HG03439 (cell line): ENCODE measurements around the gene DDX23.
A peak's percentile ranks its signal among the peaks of the same experiment; 100 is the strongest.

Source experiments
- ATAC-seq: cut with Tn5 transposase; IDR thresholded peaks from one replicate; pipeline ENCODE4 v1.9.1; 2021; ENCODE audit warnings: mild to moderate bottlenecking, moderate library complexity; ENCODE audit not compliant: unreplicated experiment

DDX23 gene

DNA sequence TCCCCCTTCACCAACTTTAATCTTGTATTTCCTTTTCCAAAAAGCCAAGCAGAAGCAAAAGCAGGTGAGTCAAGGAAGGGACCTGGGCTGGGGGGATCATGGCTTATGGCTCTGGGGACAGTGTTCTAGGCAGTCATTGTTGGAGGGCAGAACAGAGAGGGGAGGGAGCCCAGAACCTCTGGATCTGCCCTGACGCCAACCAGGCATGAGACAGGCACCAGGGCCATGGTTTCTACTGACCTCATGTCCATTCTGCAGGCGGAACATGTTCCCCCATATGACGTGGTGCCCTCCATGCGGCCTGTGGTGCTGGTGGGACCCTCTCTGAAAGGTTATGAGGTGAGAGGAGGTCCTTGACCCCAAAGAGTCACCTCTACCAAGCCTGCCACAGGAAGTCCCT lies 27.1 kb downstream of the DDX23 start:
- ATAC-seq, result no peak

DNA sequence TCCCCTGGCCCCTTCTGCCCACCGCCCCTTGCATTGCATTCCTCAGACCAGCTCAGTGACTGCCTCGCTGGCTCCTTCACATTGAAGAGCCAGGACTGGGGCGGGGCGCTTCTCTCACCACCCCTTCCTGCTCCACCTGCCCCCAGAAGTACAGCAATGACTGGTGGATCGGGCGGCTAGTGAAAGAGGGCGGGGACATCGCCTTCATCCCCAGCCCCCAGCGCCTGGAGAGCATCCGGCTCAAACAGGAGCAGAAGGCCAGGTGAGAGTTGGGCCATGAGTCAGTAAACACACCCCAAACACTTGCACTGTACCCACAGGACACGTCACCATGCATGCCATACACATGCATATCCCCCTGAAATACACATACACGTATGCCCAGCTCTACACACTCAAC lies 27.9 kb downstream of the DDX23 start:
- no peak for ATAC-seq

DNA sequence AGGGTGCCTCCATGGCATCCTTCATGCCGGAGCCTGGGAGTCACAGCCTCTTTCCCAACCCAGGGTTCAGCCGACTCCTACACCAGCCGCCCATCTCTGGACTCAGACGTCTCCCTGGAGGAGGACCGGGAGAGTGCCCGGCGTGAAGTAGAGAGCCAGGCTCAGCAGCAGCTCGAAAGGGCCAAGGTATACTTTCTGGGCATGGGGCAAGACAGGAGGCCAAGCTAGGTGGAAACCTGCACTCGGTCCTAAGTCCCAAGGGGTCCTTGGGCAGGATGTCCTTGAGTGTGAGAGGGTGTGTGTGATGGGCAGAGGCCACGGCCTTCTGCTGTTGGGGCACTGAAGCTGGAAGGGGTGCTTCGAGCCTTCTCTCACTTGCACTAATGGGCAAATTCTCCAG lies 28.7 kb downstream of the DDX23 start:
- ATAC-seq, result no peak

DNA sequence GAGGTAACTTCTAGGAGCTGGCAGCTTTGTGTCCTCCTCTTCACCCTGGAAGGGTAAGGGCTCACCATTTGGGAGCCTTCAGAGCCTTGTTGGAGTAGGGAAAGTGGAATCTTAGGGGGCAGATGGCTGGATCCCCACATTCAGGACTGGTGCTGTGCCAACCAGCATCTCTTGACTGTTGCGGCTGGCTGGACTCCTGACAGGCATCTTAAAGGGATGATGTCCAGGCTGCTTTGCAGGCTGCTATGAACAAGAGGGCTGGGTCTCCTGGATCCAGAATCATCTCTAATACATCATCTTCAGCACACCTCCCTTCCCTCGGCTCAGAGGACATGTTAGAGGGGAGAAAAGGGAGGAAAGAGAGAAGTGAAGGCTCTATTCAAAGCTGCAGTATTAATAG lies 29.3 kb downstream of the DDX23 start:
- no peak for ATAC-seq

DNA sequence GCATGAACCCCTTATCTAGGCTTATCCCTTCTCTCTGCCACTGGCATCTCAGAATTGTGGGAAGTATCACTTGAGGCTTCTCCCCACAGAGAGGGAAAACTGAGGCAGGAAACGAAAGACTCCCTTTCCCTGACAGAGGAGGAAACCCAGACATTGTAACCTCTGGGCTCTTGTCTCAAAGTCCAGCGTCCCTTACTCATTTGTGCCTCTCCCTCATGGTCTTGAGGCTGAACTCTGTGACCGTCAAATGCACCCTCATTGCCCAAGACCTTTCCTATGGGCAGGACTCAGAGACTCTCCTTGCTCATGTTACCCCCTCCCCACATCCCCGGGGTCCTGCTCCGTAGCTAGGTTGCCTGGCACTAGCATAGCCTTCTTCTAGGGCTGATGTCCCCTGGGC lies 29.8 kb downstream of the DDX23 start:
- ATAC-seq, result no peak

DNA sequence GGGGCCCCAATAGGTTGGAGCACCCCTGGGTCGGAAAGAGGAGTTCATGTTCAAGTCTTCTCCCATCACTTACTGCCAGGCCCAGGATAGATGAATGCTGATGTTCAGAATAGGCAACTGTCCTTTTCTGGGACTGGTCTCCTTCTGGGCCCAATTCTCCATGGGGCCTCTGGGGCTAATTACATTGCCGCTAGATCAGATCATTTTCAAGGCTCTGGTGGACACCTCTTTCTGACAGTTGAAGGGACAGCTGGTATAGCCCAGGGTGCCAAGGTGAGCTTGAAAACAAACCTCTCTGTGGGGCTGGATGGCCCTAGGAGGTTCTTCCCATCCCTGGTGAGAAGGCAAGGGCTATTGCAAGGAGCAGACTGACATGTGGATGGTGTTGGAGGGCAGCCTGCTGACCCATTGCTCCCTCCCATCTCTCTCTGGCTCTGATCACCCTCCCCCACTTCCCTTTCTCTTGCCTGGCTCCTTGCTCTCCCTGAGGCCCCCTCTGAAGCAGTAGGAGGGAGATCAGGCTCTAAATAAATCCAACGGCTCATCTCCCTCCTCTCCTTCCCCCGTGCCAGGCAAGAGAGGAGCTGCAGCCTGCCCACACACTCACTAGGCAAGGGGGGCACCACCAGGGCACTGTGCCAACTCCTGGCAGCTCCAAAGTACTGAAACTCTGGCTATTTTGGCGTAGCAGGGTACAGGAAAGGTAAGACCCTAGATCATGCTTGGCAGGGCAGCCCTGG lies 31.8 kb downstream of the DDX23 start:
- no peak for ATAC-seq

DNA sequence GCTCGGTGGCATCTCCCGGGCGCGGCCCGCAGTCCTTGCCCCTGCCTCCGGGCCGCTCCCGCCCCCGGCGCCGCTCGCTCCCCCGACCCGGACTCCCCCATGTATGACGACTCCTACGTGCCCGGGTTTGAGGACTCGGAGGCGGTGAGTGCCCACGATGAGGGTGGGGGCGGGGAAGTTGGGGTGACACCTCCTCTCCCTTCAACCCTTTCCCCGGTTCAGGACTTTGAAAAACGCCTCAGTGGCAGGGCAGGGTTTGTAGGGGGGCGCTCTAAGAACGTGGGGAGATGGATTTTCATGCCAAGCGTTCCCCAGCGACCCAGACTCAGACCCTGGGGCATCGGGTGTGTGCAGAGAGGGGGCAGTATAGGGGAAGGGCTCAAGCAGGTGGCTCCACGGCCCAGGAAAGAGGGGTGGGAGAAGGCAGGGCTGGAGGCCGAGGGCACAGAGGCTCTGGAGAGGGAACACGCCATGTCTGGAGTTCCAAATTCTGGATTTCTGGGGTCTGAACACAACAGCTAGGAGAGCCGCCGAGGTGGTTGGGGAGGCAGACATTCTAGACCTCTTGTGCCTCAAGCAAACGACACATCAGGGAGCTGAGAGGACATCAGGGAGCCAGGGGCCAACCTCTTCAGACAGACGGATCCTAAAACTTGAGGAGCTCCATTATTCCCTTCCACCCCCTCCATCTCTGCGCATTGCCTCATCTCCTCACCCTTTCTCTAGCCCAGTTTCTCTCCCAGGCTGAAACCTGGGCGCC lies 33.0 kb downstream of the DDX23 start:
- no peak for ATAC-seq

DNA sequence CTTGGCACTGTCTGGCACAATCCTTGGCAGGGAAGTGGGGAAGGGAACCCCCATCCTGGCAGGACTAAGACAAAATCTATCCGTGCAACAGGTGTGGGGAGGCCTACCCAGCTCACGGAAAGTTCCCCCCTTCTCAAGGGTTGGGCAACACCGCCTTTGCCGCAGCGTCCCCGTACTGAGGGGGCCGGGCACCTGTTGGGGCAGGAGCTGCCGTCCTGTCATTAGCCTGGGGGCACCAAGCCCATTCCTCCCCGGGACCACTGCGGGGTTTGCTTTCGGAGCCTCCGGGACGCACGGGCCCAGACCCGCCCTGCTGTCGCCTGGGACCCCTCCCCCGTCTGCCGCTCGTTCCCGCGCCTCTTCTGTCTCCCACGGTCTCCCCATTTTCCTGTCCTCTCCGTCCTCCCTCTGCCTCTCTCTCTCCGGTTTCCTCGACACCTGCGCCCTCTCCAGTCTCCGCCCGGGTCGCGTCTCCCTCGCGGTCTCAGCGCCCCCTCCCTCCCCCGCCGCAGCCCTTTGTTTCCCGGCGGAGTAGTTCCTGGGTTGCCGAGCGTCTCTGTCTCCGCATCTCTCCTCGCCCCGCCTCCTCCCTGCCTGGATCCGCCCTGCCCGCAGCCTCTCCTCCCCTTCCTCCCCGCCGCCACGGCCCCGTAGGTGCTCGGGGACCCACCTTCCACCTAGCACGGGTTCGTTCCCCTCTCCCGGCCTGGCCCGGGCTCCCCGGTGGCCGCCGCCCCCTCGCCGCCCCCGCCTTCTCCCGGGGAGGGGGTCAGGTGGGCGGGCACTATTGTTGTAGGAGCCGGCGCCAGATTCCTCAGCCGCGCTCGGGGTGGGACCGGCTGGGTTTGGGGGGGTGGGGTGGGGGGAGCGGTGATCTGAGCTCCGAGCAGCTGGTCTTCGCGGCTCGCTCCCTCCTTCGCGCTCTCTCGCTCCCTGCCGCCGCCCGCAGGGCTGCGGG lies 33.8 kb downstream of the DDX23 start, which contains the start of gene CACNB3:
Gene CACNB3, plus strand, starts transcription at position 624 of the 958 bp plus-strand sequence. CDS start 434 bp downstream, outside the sequence.
- ATAC-seq, result no peak

DNA sequence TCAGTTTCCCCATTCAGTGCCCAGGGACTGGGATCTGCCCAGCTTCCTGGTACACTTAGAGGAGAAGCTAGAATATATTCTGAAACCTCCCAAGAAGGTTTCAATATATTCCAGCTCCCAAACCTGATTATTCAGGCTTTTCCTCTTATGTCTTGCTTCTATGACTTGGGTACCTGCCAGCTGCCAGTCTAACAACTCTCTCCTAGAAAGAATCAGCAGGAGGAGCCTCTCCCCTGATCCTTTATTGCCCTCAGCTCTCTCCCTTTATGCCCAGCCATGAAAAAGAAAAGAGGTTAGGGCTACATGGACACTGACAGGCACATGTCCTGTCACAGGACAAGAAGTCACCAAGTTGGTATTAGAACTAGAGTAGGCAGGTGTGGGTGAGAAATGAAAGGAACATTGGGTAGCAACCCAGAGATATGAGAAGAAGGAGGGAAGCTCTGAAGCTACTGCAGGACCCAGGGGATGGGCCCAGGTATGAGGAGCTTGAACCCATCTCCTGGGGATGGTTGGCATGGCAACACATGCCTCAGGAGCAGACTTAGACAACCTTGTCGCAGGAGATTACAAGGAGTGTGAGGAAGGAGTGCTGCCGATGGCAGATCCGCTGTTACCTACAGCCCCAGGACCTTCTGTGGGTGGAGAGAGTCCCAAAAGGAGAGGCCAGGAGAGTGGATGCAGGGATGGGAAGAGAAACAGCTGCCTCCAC lies 35.7 kb downstream of the DDX23 start:
- no peak for ATAC-seq

DNA sequence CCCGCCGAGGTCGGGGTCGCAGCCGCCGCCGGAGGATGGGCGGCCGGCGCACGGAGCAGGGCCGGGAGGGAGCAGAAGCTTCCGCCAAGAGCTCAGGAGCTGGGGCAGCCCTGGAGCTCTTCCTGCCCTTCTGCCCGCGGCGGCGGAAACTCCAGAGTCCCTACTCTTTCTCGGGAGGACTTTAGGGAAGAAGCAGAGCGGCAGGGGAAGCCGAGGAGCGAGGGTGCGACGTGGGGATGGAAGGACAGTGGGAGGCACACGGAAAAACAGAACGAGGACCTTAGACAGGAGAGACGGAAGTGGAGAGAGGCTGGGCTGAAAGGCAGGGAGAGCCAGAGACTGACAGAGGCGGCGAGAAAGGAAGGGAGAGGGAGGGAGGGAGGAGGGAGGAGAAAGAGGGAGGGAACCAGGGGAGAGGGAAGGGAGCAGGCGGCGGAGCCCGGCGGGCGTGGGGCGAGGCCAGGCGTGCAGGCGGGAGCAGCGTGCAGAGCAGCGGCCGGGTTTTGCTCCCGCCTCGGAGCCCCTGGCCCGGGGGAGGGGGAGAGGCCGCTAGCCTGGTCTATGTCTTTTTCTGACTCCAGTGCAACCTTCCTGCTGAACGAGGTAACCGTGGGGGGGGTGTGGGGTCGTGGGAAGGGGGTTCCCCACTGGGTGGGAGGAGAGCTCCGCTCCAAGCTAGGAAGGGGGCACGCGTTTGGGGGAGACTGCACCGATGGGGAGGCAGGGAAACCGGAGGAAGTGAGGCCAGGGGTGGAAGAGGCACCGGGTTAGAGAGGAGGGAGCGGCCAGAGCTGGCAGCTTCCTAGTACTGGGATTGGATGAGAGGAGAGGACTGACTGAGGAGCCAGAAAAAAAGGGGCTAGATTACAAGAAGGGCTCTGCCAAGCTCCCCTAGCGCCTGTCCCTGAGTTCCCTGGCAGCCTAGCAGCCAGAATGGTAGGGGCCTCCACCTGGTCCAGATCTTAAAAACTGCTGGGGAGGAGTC lies 36.5 kb downstream of the DDX23 start:
- ATAC-seq, result peak; percentile 26

DNA sequence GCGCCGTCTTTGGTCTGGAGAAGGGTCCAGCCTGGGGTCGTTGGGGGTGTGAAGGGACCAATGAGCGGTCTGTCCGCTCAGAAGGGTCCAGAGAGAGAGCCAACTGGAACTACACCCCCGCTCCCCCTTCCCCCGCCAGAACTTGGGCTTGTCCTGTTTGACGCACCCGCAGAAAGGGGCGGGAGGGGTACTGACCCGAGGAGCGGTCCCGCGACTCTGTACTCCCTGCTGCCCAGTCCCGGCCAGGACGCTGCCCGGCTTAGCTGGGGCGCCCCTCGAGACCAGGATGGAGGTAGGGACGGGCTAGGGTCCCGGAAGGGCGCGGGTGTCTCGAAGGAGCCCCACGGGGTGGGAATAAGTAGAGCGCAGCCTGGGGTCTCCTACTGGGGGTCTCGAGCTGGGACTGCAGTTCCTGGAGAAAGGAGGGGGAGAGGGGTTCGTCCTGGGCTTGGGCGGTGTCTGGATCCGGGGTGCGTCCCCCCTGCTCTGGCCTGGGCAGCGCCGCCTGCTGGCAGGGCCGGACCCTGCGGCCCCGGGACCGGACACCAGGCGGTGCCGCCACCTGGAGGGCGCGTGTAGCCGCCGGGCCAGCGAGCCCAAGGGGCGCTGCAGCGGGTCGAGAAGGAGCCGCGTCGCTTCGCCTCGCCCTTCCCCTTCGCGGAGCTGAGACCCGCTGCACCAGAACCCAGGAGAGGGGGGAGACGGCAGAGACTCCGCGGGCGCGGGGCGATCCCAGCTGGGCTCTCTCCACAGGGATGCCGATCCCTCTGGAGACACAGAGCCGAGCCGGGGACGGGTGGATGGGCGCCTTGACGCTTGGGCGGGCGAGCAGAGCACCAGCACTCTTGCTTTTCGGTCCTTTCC lies 37.5 kb downstream of the DDX23 start:
- ATAC-seq, result peak; percentile 74

DNA sequence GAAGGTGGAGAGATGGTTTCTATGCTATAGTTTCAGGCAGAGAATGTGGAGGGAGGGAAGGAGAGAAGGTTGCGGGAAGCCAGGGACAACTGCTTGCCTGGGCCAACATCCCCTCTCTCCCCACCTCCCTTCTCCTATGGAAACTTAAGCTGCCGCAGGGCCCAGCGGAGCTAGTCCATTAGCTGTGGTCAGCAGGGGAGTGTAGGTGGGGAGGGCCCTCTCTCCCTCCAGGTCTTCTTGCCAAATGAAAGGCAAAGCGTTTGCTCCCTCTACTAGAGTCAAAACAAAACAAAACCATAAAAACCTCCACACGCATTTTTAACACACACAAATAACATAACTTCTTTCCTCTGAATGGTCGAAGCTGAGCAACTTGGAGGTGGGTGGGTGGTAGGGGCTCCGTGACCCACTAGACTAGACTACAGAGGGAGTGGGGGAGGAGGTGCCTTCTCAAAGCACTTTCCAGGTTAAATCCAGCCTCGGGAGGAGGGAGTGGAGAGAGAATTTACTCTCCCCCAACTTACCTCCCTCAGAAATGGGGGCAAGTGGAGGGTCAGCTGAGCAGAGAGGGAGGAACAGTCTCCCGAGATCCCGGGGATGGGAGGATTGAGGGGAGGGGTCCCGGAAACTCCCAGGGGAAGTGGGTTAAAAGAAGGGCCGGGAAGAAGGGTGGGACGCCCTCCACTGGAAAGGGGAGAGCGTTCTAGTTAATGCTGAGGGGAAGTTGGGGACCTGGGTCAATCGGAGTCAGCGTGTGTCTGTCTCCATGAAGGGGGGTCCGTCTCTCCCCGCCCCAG lies 38.3 kb downstream of the DDX23 start:
- no peak for ATAC-seq

DNA sequence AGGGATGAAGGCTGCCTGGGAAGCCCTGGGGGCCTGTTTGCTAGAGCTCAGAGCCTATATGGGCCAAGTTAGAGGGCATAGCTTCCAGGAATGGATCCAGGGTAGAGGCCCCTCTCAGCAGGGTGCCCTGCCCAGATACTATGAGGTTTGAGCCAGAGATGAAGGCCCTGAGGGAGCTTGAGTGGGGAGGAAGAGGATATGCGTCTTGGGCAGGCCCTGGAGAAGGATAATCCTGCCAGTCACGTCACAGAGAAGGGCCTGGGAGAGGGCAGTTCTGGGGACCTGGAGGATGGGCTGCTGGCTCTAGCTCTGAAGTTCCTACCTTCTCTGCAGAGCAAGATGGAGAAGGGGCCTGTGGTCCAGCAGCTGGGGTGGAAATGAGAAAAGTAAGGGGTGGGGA lies 39.6 kb downstream of the DDX23 start:
- no peak for ATAC-seq

DNA sequence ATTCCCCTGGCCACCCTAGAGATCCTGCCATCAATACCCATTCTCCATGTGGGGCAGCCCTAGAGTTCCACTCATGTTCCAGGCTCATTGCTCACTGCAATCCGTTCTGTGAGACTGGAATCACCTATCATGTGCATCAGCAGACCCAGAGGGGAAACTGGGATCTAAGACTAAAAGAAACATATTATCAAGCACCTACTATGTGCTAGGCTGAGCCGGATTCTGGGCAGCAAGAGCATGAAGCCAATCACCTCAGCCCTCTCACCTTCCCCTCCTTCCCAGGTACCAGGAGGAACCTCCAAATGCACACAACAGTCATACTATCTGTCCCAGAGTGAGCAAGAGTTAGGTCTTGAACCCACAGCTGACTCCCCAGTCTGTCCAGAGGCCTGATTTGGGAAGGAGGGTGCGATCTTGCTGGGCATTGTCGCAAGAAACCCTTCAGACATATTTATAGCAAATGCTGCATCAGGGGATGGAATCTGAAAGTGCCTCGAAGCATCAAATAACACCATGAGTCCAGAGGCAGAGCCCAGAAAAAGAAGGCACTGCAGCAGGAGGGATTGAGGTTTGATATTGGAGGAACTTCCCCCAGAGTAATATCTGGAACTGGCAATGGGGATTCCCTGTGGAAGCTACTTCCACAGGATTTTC lies 40.4 kb downstream of the DDX23 start:
- no peak for ATAC-seq

DNA sequence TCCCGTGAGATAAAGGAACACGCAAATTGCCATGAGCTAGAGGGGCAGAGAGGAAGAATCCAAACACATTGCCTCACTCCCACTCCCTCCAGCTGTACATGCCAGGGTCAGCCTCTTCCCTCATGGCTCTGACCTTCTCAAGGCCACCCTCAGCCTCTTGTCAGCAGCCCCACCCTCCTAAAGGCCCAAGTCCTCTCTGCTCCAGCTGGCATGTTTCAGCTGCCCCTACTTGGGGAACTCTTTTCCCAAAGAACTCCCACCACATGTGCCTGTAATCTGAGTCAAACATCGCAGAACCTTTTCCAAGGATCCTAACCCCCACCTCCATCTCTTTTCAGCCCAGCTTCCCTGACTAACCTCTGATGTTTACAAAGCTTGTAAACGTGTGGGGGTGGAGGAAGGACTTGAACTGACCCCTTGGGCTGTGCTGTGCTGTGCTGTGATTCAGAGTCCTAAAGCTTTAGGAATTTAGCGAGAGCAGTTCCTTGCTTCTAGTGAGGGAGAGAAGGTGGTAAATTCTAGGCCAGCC lies 41.0 kb downstream of the DDX23 start:
- ATAC-seq, result no peak

DNA sequence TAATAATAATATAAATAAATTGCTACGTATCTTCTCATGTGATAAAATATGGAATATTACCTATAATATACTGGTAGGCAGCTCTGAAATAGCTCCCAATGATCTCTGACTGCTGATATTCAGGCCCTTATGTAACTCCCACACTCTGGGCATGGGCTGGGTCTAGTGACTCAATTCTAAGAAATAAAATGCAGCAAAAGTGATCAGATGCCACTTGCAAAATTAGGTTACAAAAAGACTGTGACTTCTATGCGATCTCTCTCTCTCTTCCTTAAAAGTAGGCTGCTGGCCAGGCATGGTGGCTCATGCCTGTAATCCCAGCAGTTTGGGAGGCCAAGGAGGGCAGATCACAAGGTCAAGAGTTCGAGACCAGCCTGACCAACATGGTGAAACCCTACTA lies 44.0 kb downstream of the DDX23 start:
- no peak for ATAC-seq

DNA sequence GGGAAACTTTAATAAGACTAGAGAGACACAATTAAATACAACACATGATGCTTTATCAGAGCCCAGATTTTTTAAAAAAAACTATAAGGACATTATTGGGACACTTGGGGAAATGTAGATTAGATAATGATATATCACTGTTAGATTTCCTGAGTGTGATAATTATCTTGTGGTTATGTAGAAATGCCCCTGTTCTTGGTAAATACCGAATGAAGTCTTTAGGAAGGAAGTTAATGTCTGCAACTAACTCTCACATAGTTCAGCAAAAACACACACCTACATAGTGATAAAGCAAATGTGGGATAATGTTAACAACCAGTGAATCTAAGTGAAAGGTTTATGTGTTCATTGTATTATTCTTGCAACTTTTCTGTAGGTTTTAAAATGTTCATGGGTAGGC lies 48.3 kb downstream of the DDX23 start:
- ATAC-seq, result no peak
